ENCODE measurements around the gene MRPS27. TPM values are rescaled to one million over a fixed set of nuclear protein-coding genes. Genes with fewer than 3 reads are reported as not detected.
"Not testable (repeated sequence)": the region's sequence is repeated elsewhere in the genome, so short reads cannot be mapped to it uniquely, and the experiment has no call there.

Gene MRPS27
- total RNA-seq, 1 donor from 2014 or later, result 39.5 TPM

DNA sequence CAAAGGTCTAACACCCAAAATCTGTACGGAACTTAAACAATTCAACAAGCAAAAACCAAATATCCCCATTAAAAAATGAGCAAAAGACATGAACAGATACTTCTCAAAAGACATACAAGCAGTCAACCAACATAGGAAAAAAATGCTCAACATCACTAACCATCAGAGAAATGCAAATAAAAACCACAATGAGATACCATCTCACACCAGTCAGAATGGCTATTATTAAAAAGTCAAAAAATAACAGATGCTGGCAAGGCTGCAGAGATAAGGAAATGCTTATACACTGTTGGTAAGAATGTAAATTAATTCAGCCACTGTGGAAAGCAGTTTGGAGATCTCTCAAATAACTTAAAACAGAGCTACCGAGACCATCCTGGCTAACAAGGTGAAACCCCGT lies 21.9 kb downstream of the MRPS27 start:
- ATAC-seq; intact Hi-C loops (cut with DNase I); DNase-seq (ENCODE audit: low spot score): not testable (repeated sequence)

DNA sequence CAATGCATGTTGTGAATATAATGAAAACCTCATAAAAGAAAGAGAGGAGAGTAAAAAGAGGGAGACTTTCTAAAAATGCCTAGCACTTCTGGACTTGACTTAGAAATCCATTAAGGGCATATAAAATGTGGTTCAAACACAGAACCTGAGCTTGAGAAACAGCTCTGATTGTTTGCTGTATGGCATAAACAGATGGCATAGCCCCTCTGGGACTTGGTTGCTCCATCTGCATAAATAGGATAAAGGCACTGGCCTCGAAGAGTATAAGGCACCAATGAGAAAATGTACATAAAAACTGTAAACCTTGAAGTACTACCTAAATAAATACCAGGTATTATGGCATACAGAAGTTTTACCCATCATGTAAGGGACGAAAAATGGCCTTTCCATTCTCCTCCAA lies 23.8 kb downstream of the MRPS27 start:
- DNase-seq (ENCODE audit: low spot score) (no peak), ATAC-seq (no peak)
- intact Hi-C loops (cut with DNase I), result no loop called here

DNA sequence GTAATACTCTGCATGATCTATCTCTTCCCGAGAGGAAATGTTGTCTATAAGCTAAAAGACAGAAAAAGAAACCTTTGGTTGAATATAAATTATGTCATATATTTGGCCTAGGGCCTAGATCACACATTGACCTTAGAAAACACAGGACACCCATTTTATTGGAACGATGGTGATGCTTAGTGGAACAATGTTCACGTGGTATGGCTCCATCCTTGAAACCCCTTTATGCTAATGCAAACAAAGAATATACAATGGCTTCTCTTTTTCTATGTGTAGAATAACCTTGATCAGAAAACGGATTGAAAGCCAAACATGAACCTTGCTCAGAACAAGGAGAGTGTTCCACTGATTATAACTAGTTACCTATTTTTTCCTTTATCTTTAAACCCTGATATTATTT lies 24.5 kb downstream of the MRPS27 start:
- ATAC-seq (no peak), DNase-seq (ENCODE audit: low spot score) (no peak)
- intact Hi-C loops (cut with DNase I), result no loop called here

DNA sequence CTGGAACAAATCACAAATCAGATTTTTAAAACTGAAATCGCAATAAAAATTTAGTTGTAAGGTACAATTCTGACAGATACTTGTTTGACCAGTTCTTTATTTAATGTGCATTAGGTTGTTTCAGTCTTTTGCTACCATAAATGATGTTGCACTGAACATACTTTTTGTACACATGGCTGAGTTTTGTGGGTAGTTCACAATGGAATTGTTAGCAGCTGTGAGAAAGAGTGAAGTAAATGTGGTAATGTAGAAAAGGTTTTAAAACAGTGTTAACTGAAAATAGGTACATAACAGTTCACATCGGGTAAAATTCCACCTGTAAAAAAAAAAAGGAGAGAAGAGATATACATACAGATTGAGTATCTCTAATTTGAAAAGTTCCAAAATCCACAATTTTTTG lies 25.6 kb downstream of the MRPS27 start:
- ATAC-seq (no peak), DNase-seq (ENCODE audit: low spot score) (no peak)
- intact Hi-C loops (cut with DNase I), result no loop called here

DNA sequence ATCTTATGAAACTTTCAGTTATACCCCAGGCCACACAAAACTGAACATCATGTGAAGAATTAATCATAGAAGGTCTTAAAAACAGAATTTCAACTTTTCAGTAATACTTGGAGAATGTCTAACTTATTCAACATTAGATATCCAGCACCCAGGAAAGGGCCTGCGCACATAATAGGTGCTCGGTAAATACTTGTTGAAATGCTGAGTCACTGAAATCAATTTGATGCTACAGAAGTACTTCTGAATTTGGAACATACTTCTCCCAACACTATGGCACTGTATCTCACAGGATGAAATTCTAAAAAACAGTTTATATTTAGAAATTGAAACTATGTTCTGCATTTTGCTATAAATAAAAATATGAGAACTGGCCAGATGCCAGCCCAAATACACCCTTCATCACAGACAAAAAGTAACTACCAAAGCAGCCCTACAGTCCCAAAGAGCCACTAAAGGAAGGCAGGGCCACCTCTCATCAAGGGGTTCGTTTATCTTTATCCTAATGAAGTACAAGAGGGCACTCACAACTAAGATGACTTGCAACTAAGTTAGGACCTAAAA lies 26.5 kb downstream of the MRPS27 start:
- DNase-seq (ENCODE audit: low spot score), result no peak
- intact Hi-C loops (cut with DNase I), result no loop called here
- ATAC-seq, result no peak

DNA sequence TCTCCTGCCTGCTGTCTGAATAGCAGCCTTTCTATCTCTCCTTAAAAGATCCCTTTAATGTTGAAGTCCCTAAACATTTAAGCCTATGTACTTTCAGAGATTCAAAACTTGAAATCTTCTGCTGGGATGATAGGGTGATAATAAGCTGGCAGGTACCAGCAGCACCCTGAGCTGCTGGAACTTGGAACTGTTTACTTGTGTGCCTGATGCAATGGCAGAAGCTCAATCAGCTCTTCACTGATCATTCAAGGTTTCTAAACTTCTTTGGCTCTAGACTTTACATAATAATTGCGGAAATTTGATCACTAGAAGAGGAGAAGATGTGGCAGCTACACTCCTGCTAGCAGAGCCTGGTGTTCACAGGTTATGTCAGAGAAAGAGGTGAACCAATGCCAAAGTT lies 27.6 kb downstream of the MRPS27 start:
- intact Hi-C loops (cut with DNase I), result no loop called here
- DNase-seq (ENCODE audit: low spot score) (no peak), ATAC-seq (no peak)

DNA sequence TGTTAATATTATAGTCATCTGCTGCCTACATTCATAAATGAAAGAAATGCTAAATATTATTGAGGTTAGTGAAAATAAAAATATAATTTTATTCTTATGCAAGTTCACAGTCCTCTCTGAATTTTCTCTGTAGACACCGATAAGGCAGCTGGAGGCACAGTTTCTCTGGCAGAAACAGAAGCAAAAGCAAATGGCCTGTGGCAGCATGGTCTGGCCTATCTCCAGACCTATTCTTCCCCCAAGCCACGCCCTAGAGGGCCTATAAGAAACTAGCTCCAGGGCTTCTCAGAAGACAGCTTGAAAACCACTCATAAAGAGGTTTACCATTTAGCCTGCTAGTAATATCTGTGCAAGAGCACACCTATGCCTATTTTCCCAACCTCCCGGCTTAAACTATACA lies 28.4 kb downstream of the MRPS27 start:
- intact Hi-C loops (cut with DNase I), result no loop called here
- no peak for ATAC-seq
- DNase-seq (ENCODE audit: low spot score), result no peak

DNA sequence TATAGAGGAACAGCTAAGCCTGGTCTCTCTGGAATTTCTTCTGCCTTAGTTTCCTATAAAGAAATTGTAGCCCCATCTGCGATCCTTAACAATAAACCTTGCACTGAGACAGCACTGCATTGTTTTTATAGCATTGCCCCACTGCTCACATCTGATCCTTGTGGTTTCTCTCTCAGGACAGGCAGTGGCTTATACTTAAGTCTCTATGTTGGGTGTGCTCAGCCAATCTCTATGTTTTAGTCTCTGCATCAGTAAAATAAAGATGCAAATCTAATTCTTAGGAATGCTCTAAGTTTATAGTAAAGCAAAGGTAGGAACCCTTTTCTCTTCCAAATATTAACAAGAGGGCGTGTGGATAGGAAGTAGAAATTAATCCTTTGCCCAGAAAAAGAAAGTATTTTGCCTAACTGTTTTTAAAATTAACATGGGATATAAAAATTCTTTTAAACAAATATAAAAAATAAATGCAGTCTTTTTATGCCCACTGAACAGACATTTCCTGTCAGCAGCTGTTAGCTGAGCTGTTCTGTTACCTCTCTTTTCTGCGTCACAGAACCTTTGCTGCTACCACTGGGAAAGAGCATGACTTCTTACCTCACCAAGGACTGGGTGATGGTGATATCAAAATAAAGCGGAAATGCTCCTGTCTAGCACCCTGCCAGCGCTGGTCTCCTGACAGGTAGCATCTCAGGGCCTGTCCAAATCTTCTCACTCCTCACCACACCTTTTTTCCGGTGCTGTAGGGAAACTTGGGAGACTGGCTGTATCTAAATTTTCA lies 29.5 kb downstream of the MRPS27 start:
- ATAC-seq, result no peak
- no peak for DNase-seq (ENCODE audit: low spot score)
- intact Hi-C loops (cut with DNase I), result no loop called here

DNA sequence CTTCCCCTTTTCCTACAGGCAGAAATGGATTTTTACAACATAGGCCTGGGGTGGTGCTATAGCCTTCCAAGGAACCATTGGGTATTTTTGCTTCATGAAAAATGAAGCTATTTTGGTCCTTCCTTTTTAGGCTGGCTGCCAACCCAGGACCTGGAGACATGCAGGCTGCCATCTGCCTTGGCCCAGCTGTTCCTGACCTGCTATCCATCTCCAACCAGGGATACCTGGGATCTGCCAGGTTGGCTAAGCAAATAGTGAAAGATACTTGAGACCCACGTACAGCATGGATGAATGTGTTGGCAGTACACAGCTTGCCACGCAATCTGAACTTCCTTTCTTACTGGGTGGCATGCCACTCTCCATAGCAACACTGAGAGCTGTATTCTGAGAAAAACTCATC lies 31.1 kb downstream of the MRPS27 start:
- intact Hi-C loops (cut with DNase I), result no loop called here
- ATAC-seq (no peak), DNase-seq (ENCODE audit: low spot score) (no peak)

DNA sequence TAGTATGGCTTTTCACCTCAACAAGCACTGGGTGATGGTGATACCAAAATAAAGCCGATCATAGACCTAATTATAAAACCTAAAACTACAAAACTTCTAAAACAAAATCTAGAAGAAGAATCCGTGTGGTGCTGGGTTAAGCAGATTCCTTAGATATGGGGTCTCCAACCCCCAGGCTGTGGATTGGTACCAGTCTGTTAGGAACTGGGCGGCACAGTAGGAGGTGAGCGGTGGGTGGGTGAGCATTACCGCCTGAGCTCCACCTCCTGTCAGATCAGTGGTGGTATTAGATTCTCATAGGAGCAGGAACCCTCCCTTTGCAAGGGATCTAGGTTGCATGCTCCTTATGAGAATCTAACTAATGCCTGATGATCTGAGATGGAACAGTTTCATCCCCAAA lies 33.2 kb downstream of the MRPS27 start:
- intact Hi-C loops (cut with DNase I), result no loop called here
- ATAC-seq (no peak), DNase-seq (ENCODE audit: low spot score) (no peak)

DNA sequence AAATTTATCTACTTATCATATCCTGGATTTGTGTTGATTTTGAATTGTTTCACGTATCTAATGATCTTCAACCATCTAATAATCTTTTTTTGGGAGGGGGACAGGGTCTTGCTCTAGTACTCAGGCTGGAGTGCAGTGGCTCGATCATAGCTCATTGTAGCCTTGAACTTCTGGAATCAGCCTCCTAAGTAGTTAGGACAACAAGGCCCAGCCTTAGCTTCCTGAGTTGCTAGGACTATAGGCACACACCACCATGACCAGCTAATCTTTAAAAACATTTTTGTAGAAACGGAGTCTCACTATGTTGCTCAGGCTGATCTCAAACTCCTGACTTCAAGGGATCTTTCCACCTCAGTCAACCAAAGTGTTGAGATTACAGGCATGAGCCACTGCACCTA lies 34.6 kb downstream of the MRPS27 start:
- intact Hi-C loops (cut with DNase I), result no loop called here
- no peak for ATAC-seq

DNA sequence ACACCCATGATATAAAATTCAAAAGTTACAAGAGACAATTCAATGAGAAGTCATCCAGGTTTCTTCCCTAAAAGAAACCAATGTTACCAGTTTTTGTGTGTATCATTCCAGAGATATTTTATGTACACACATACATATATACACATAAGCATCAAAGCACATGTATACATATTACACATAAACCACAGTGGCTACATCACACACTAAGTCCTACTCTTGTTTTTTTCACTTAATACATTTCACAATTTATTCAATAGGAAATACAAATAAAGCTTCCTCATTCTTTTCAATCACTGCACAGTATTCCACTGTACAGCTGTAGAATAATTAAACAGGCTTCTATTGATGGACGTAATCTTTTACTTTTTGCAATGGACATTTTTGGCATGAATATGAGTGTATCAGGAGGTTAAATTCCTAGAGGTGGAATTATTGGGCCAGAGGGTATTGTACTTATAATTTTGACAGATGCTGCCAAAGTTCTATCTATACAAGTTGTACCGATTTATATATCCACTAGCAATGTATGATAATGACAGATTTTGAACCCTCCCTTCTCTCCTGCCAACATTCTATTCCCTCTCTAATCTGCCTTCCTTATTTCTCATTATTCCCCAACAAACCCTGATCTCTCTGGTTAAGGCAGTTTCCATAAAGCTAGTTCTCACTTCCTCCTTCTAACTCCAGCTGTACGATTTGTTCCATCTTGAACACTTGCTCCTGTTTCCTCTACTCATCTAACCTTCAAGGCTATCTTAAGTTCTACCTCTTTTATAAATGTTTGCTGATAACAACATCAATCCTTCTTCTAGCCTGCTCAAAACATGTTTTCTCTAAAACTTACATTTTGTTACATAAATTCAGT lies 35.2 kb downstream of the MRPS27 start:
- DNase-seq (ENCODE audit: low spot score) (no peak), ATAC-seq (no peak)
- intact Hi-C loops (cut with DNase I), result no loop called here

More for the DNA sequence above, 34.6 kb downstream of the MRPS27 start:
- DNase-seq (ENCODE audit: low spot score), result no peak

DNA sequence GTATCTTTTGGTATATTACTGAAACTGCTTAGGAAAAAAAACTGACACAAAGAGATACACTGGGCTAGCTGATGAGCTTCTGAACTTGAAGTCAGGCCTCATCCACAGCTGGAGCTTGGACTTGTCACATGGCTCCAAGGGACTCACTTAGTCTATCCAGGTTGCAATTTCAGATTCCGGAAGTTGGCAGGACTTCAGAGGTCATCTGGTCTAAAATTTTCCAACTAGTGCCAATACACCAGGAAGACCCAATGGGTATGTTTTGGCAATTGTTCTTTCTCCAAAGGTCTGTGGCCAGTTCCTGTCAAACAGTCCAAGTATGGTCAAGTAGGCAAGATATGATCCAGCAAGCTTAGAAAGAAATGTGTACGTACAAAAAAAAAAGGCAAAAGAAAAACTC lies 36.7 kb downstream of the MRPS27 start:
- intact Hi-C loops (cut with DNase I), result no loop called here
- no peak for ATAC-seq
- DNase-seq (ENCODE audit: low spot score), result no peak

DNA sequence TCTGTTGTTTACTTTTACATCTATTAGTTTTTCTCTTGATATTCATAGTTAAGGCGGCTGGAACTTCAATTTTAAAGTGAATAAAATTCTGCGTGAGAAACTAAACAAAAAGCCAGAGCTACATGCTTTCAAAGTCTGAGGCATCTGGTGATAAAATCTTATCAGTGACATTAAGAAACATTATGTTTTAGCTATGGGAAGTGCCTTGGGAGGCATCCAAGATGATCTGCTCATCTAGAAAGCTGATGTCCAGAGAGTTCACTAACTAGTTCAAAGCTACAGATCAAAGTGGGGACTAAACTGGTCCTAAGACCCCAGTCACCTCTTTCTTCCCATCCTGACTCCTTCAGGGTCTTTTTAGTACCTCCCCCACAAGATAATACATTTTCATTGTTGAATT lies 37.2 kb downstream of the MRPS27 start:
- intact Hi-C loops (cut with DNase I), result no loop called here
- ATAC-seq (no peak), DNase-seq (ENCODE audit: low spot score) (no peak)

DNA sequence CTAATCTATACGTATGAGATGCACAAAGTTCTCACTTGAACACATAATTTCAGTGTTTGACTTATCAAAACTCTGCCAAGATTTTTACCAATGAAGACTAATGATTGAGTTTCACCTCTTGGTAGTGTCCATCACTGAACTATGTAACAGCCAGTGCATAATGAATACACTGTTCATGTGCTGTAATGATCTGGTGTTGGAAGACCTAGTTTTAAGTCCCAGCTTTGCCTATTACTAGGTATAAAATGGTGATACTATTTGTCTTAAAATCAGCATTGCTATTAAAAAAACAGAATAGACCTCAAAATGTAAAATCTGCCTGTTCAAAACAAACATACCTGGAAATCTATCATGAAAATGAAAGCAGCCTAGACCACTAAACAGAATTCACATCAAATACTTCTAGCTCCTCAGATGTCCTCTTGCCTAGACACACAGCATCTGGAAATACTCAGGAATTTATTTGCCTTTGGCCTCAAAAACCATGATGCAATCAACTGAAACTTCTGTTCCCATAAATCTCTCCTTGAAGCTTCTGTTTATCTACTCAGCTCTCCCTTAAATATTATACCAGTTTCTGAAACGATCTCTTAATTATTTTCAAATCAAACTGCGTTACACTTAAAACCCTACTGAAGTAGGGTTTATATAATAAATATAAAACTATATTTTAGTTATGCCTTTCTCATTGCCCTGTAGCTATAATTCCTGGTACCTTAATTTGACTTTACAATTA lies 38.1 kb downstream of the MRPS27 start:
- ATAC-seq (peak; percentile 94), DNase-seq (ENCODE audit: low spot score) (no peak)
- intact Hi-C loops (cut with DNase I), result no loop called here

DNA sequence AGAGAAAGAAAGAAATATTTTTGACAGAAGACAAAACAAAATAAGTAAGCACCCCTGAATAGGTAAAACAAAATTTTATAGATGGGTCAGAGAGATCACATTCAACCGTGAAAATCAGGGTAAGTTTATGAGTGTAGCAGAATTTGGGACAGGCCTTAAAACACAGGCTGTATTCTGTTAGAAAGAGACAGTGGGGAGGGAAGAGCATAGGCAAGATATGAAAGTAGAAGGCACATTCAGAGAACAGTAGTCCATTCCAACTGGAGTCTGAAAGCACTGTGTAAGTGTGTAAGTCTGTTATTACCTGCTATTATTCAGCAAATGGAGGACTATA lies 38.6 kb downstream of the MRPS27 start:
- peak; percentile 55 for ATAC-seq

DNA sequence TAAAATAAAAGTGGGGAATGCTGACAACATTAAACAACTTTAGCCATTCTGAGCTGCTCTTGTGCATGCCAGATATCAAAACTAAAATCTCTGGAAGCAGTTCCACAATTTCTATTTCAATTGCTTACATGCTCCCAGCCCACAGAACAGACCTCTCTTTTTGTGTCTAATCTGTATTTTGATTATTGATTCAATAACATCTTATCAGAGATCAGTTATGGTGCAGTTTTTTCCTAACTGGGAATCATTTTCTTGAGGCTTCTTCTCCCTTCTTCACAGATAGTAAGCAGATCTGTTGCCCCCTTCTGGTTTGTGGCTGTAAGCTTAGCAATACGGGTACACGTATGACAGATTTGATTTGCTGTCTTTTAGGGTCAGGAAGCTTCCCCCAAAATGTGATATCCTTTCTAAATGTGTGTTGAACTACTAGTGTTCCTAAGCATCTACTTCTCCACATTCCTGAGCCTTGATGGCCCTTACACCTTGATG lies 39.4 kb downstream of the MRPS27 start:
- DNase-seq (ENCODE audit: low spot score) (no peak), ATAC-seq (peak; percentile 77)
- intact Hi-C loops (cut with DNase I), result no loop called here

More for the DNA sequence above, 38.6 kb downstream of the MRPS27 start:
- intact Hi-C loops (cut with DNase I), result no loop called here
- no peak for DNase-seq (ENCODE audit: low spot score)

DNA sequence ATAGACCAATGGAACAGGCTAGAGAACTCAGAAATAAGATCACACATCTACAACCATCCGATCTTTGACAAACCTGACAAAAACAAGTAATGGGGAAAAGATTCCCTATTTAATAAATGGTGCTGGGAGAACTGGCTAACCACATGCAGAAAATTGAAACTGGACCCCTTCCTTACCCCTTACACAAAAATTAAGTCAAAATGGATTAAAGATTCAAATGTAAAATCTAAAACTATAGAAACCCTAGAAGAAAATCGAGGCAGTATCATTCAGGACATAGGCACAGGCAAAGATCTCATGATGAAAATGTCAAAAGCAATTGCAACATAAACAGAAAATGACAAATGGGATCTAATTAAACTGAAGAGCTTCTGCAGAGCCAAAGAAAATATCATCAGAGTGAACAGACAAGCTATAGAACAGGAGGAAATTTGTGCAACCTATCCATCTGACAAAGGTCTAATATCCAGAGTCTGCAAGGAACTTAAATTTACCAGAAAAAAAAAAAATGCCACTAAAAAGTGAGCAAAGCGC lies 43.8 kb downstream of the MRPS27 start:
- intact Hi-C loops (cut with DNase I), result no loop called here
- no peak for DNase-seq (ENCODE audit: low spot score)
- ATAC-seq, result no peak

DNA sequence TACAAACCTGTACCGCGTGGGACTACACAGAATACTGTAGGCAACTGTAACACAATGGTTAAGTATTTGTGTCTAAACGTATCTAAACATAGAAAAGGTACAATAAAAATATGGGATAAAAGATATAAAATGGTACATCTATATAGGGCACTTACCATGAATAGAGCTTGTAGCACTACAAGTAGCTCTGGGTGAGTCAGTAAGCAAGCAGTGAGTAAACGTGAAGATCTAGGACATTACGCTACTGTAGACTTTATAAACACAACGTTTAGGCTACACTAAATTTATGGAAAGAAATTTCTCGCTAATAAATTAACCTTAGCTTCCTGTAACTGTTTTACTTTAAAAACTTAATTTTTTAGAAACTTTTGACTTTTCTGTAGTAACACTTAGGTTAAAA lies 46.5 kb downstream of the MRPS27 start:
- intact Hi-C loops (cut with DNase I), result no loop called here
- no peak for ATAC-seq
- DNase-seq (ENCODE audit: low spot score), result no peak

All from sciatic nerve (tissue), 2 donors.